ENCODE measurements around the gene PDPN. TPM values are rescaled to one million over a fixed set of nuclear protein-coding genes. Genes with fewer than 3 reads are reported as not detected.

PDPN gene
- total RNA-seq, 1 donor from 2014 or later: 2.2 TPM

DNA sequence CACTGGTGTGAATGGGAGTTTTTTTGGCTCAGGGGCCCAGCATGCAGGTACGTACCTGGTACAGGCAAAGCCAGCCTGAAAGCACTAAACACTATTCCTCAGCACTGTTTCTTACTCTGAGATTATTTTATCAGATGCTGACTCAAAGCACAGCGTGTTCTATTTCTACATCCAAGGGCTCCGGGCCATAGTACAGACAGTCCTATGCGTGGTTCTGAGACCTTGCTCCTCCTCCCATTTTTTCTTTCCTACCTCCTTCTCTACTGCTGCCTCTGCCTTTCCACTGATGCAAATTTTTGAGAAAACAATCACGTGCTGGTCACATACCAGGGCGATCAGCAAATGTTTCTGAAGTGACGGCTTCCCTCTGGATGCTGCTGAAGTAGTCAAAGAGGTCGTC is 36.3 kb downstream of the PDPN start:
- Histone ChIP-seq H3K4me3 (no peak overlapping the region), H3K9ac (no peak overlapping the region), H3K27me3 (no peaks in the 10 kb centered on the region), H4K20me1 (ENCODE audit: low read depth) (no peaks in the 10 kb centered on the region), H3K27ac (no peak overlapping the region), H3K36me3 (no peaks in the 10 kb centered on the region), H3K4me1 (no peaks in the 10 kb centered on the region), H3F3A (ENCODE audit: low read depth) (no peaks in the 10 kb centered on the region), H2AFZ (replicated peaks) (no peak overlapping the region), H3K9me3 (ENCODE audit: low read depth) (no peaks in the 10 kb centered on the region), H3K4me2 (no peak overlapping the region), H3K79me2 (ENCODE audit: low read depth) (no peaks in the 10 kb centered on the region)
- peaks cover 3% of the 10 kb centered on the region for H3K4me1 Mint-ChIP-seq
- no peak overlapping the region for H3K27ac Mint-ChIP-seq
- H3K9me3 Mint-ChIP-seq: peaks cover 2% of the 10 kb centered on the region
- no peak for DNase-seq (ENCODE audit: low spot score)
- TF ChIP-seq CTCF (IDR thresholded peaks at IDR 0.05) (no peak), EZH2 (IDR thresholded peaks at IDR 0.05) (no peak), EZH2phosphoT487 (IDR thresholded peaks at IDR 0.05) (no peak)
- peaks cover 5% of the 10 kb centered on the region for H3K36me3 Mint-ChIP-seq
- peaks cover 5% of the 10 kb centered on the region for H3K27me3 Mint-ChIP-seq (ENCODE audit: insufficient read depth, low read depth)
- H3K4me3 Mint-ChIP-seq: no peak overlapping the region

- H3K27me3 ChIP-seq: no peaks in the 10 kb centered on the region
- peaks cover 2% of the 10 kb centered on the region for H3K9me3 Mint-ChIP-seq
- no peaks in the 10 kb centered on the region for H3F3A ChIP-seq (ENCODE audit: low read depth)
- peaks cover 5% of the 10 kb centered on the region for H3K36me3 Mint-ChIP-seq
- H3K9me3 ChIP-seq (ENCODE audit: low read depth): no peaks in the 10 kb centered on the region
- DNase-seq (ENCODE audit: low spot score): no peak
- no peak overlapping the region for H3K9ac ChIP-seq
- H3K4me2 ChIP-seq: no peak overlapping the region
- H3K27me3 Mint-ChIP-seq (ENCODE audit: insufficient read depth, low read depth): peaks cover 5% of the 10 kb centered on the region
- H3K79me2 ChIP-seq (ENCODE audit: low read depth): no peaks in the 10 kb centered on the region
- no peak overlapping the region for H3K27ac Mint-ChIP-seq
- no peaks in the 10 kb centered on the region for H4K20me1 ChIP-seq (ENCODE audit: low read depth)
- H3K4me3 ChIP-seq: no peak overlapping the region
- no peak overlapping the region for H3K27ac ChIP-seq
- H3K4me3 Mint-ChIP-seq: no peak overlapping the region
- H2AFZ ChIP-seq (replicated peaks): no peak overlapping the region
- H3K36me3 ChIP-seq: no peaks in the 10 kb centered on the region
- peaks cover 3% of the 10 kb centered on the region for H3K4me1 Mint-ChIP-seq
- TF ChIP-seq EZH2phosphoT487 (IDR thresholded peaks at IDR 0.05) (no peak), CTCF (IDR thresholded peaks at IDR 0.05) (no peak)
- H3K4me1 ChIP-seq: no peaks in the 10 kb centered on the region
These were observed 37.2 kb downstream of the PDPN start for GRCh38 chr1:13620825-13621224.

GRCh38 chr1:13622446-13622845 is 38.8 kb downstream of the PDPN start:
- Histone ChIP-seq H3K4me1 (no peaks in the 10 kb centered on the region), H3K9ac (no peak overlapping the region), H3K4me3 (no peak overlapping the region), H2AFZ (replicated peaks) (no peak overlapping the region), H3K9me3 (ENCODE audit: low read depth) (no peaks in the 10 kb centered on the region), H4K20me1 (ENCODE audit: low read depth) (no peaks in the 10 kb centered on the region), H3K27me3 (no peaks in the 10 kb centered on the region), H3F3A (ENCODE audit: low read depth) (no peaks in the 10 kb centered on the region), H3K27ac (no peak overlapping the region), H3K79me2 (ENCODE audit: low read depth) (no peaks in the 10 kb centered on the region), H3K36me3 (no peaks in the 10 kb centered on the region), H3K4me2 (no peak overlapping the region)
- no peak overlapping the region for H3K4me3 Mint-ChIP-seq
- H3K9me3 Mint-ChIP-seq: peaks cover 2% of the 10 kb centered on the region
- DNase-seq (ENCODE audit: low spot score): no peak
- peaks cover 3% of the 10 kb centered on the region for H3K4me1 Mint-ChIP-seq
- no peak for TF ChIP-seq EZH2 (IDR thresholded peaks at IDR 0.05)
- TF ChIP-seq EZH2phosphoT487 (IDR thresholded peaks at IDR 0.05): no peak
- TF ChIP-seq CTCF (IDR thresholded peaks at IDR 0.05): no peak
- peaks cover 4% of the 10 kb centered on the region for H3K36me3 Mint-ChIP-seq
- H3K27ac Mint-ChIP-seq: no peak overlapping the region
- H3K27me3 Mint-ChIP-seq (ENCODE audit: insufficient read depth, low read depth): peaks cover 5% of the 10 kb centered on the region
